Measurements from ENCODE around the gene GRIK3. TPM values are rescaled to one million over a fixed set of nuclear protein-coding genes. Genes with fewer than 3 reads are reported as not detected.

Gene GRIK3
- total RNA-seq, 1 donor from 2014 or later = 30.2 TPM

- no peak for FAIRE-seq
- no peak for DNase-seq (ENCODE audit: low spot score in 2 of 2)
Measured at GRCh38 chr1:36805979-36806640, 228.2 kb downstream of the GRIK3 start.

- FAIRE-seq = no peak
Measured at GRCh38 chr1:36804669-36805314, 229.5 kb downstream of the GRIK3 start.

GRCh38 chr1:36803868-36804570 is 230.3 kb downstream of the GRIK3 start:
- FAIRE-seq = no peak

More at GRCh38 chr1:36804669-36805314, 229.5 kb downstream of the GRIK3 start:
- DNase-seq (ENCODE audit: low spot score in 2 of 2) = no peak

GRCh38 chr1:36802018-36802417 is 232.3 kb downstream of the GRIK3 start:
- FAIRE-seq (no peak), DNase-seq (ENCODE audit: low spot score in 2 of 2) (no peak)

More at GRCh38 chr1:36803868-36804570, 230.3 kb downstream of the GRIK3 start:
- DNase-seq (ENCODE audit: low spot score in 2 of 2) = peak; percentile 27

- no peak for DNase-seq (ENCODE audit: low spot score in 2 of 2)
- FAIRE-seq = no peak
Measured at GRCh38 chr1:36797761-36798160, 236.6 kb downstream of the GRIK3 start.

GRCh38 chr1:36796733-36797132 is 237.6 kb downstream of the GRIK3 start:
- DNase-seq (ENCODE audit: low spot score in 2 of 2) (no peak), FAIRE-seq (no peak)

GRCh38 chr1:36796106-36796590 is 238.2 kb downstream of the GRIK3 start:
- no peak for DNase-seq (ENCODE audit: low spot score in 2 of 2)
- no peak for FAIRE-seq

- FAIRE-seq = no peak
- DNase-seq (ENCODE audit: low spot score in 2 of 2) = no peak
Measured at GRCh38 chr1:36794460-36794859, 239.9 kb downstream of the GRIK3 start.

GRCh38 chr1:36793452-36793851 is 240.9 kb downstream of the GRIK3 start:
- FAIRE-seq (no peak), DNase-seq (ENCODE audit: low spot score in 2 of 2) (no peak)

- FAIRE-seq (no peak), DNase-seq (ENCODE audit: low spot score in 2 of 2) (no peak)
Measured at GRCh38 chr1:36792292-36792691, 242.0 kb downstream of the GRIK3 start.

GRCh38 chr1:36790191-36790590 is 244.1 kb downstream of the GRIK3 start:
- DNase-seq (ENCODE audit: low spot score in 2 of 2) = no peak
- FAIRE-seq = no peak

GRCh38 chr1:36789535-36789934 is 244.8 kb downstream of the GRIK3 start:
- no peak for FAIRE-seq

GRCh38 chr1:36787312-36787913 is 246.9 kb downstream of the GRIK3 start:
- DNase-seq (ENCODE audit: low spot score in 2 of 2) (no peak), FAIRE-seq (no peak)

More at GRCh38 chr1:36789535-36789934, 244.8 kb downstream of the GRIK3 start:
- no peak for DNase-seq (ENCODE audit: low spot score in 2 of 2)

- no peak for DNase-seq (ENCODE audit: low spot score in 2 of 2)
- no peak for FAIRE-seq
Measured at GRCh38 chr1:36786425-36786824, 247.9 kb downstream of the GRIK3 start.

GRCh38 chr1:36784147-36784859 is 250.0 kb downstream of the GRIK3 start:
- DNase-seq (ENCODE audit: low spot score in 2 of 2) (no peak), FAIRE-seq (no peak)

GRCh38 chr1:36783475-36783874 is 250.8 kb downstream of the GRIK3 start:
- FAIRE-seq (no peak), DNase-seq (ENCODE audit: low spot score in 2 of 2) (no peak)

GRCh38 chr1:36782785-36783184 is 251.5 kb downstream of the GRIK3 start:
- FAIRE-seq (no peak), DNase-seq (ENCODE audit: low spot score in 2 of 2) (no peak)

- no peak for FAIRE-seq
- DNase-seq (ENCODE audit: low spot score in 2 of 2) = no peak
Measured at GRCh38 chr1:36782085-36782484, 252.2 kb downstream of the GRIK3 start.

- DNase-seq (ENCODE audit: low spot score in 2 of 2) (peak in 1 of 2 donors; percentile 27), FAIRE-seq (no peak)
Measured at GRCh38 chr1:36781098-36781497, 253.2 kb downstream of the GRIK3 start.

GRCh38 chr1:36778740-36779139 is 255.6 kb downstream of the GRIK3 start:
- FAIRE-seq = no peak
- no peak for DNase-seq (ENCODE audit: low spot score in 2 of 2)
